Jurkat, Clone E6-1 (cell line): ENCODE data around the gene AEBP1.
"Not testable (repeated sequence)": the region's sequence is repeated elsewhere in the genome, so short reads cannot be mapped to it uniquely, and the experiment has no call there.

Experiments used
- DNase-seq: peaks from one replicate; pipeline ENCODE4 v3.0.0-alpha.2; 2011; ENCODE audit warnings: low read depth, low spot score
- H3K4me3 ChIP-seq: 2 replicates; pipeline ENCODE4 v1.5.1; 2011; ENCODE audit warnings: mild to moderate bottlenecking, low read length, control low read depth, moderate library complexity

Gene AEBP1

GRCh38 chr7:44112231-44112996 lies 8.3 kb downstream of the AEBP1 start:
- no peak for DNase-seq
- H3K4me3 ChIP-seq, result no peak overlapping the region

GRCh38 chr7:44112997-44113763 lies 9.0 kb downstream of the AEBP1 start:
- DNase-seq, result no peak
- no peak overlapping the region for H3K4me3 ChIP-seq

GRCh38 chr7:44113764-44114354 lies 9.7 kb downstream of the AEBP1 start:
- H3K4me3 ChIP-seq, result no peak overlapping the region

GRCh38 chr7:44114586-44115310 lies 10.6 kb downstream of the AEBP1 start:
- no peak for DNase-seq
- H3K4me3 ChIP-seq, result no peak overlapping the region

More at GRCh38 chr7:44113764-44114354, 9.7 kb downstream of the AEBP1 start:
- no peak for DNase-seq

- no peak for DNase-seq
- H3K4me3 ChIP-seq, result no peak overlapping the region
Measured at GRCh38 chr7:44116087-44116788, 12.1 kb downstream of the AEBP1 start.

GRCh38 chr7:44116789-44117666 lies 12.9 kb downstream of the AEBP1 start:
- DNase-seq, result peak; percentile 65
- no peak overlapping the region for H3K4me3 ChIP-seq

GRCh38 chr7:44117801-44118429 lies 13.8 kb downstream of the AEBP1 start:
- no peak overlapping the region for H3K4me3 ChIP-seq
- DNase-seq, result no peak

GRCh38 chr7:44119829-44120380 lies 15.8 kb downstream of the AEBP1 start:
- no peak overlapping the region for H3K4me3 ChIP-seq
- DNase-seq, result no peak

- no peak overlapping the region for H3K4me3 ChIP-seq
- DNase-seq, result no peak
Measured at GRCh38 chr7:44120395-44120794, 16.2 kb downstream of the AEBP1 start.

GRCh38 chr7:44121761-44122420 lies 17.7 kb downstream of the AEBP1 start:
- H3K4me3 ChIP-seq, result peak overlapping the region; percentile 56
- DNase-seq, result no peak

- DNase-seq, result no peak
- peak overlapping the region; percentile 56 for H3K4me3 ChIP-seq
Measured at GRCh38 chr7:44122529-44122928, 18.4 kb downstream of the AEBP1 start.

- DNase-seq, result peak; percentile 92
Measured at GRCh38 chr7:44123190-44124003, 19.3 kb downstream of the AEBP1 start, which contains the start of gene POLD2. POLD2 (minus strand) TSS chr7:44123548; CDS start chr7:44122053, 1,495 bp downstream.

GRCh38 chr7:44124822-44125202 lies 20.7 kb downstream of the AEBP1 start:
- H3K4me3 ChIP-seq, result no peak overlapping the region
- no peak for DNase-seq

More at GRCh38 chr7:44123190-44124003, 19.3 kb downstream of the AEBP1 start, which contains the start of gene POLD2:
- H3K4me3 ChIP-seq, result peak within 1 kb of the TSS; percentile 56

- not testable (repeated sequence) for H3K4me3 ChIP-seq, DNase-seq
Measured at GRCh38 chr7:44126574-44126973, 22.4 kb downstream of the AEBP1 start.

- no peak overlapping the region for H3K4me3 ChIP-seq
- no peak for DNase-seq
Measured at GRCh38 chr7:44127161-44127560, 23.0 kb downstream of the AEBP1 start.
